ENCODE measurements around the gene DNAJC17.
A peak's percentile ranks its signal among the peaks of the same experiment; 100 is the strongest.

Gene DNAJC17

GRCh38 chr15:40789999-40790398 is 17.3 kb downstream of the DNAJC17 start:
- DNase-seq (ENCODE audit: low read depth in 2 of 2), result no peak

GRCh38 chr15:40789119-40789518 is 18.2 kb downstream of the DNAJC17 start:
- DNase-seq (ENCODE audit: low read depth in 2 of 2), result no peak

GRCh38 chr15:40787991-40788390 is 19.3 kb downstream of the DNAJC17 start:
- no peak for DNase-seq (ENCODE audit: low read depth in 2 of 2)

- DNase-seq (ENCODE audit: low read depth in 2 of 2), result peak; percentile 36 to 60
These were observed 19.9 kb downstream of the DNAJC17 start for GRCh38 chr15:40787344-40787841.

- no peak for DNase-seq (ENCODE audit: low read depth in 2 of 2)
These were observed 21.5 kb downstream of the DNAJC17 start for GRCh38 chr15:40785814-40786213.

GRCh38 chr15:40785164-40785563 is 22.1 kb downstream of the DNAJC17 start:
- no peak for DNase-seq (ENCODE audit: low read depth in 2 of 2)

GRCh38 chr15:40782609-40783227 is 24.6 kb downstream of the DNAJC17 start:
- peak; percentile 50 to 64 for DNase-seq (ENCODE audit: low read depth in 2 of 2)

- no peak for DNase-seq (ENCODE audit: low read depth in 2 of 2)
These were observed 30.6 kb downstream of the DNAJC17 start for GRCh38 chr15:40776537-40777141.

- no peak for DNase-seq (ENCODE audit: low read depth in 2 of 2)
These were observed 31.3 kb downstream of the DNAJC17 start for GRCh38 chr15:40775740-40776536.

GRCh38 chr15:40775007-40775406 is 32.3 kb downstream of the DNAJC17 start:
- DNase-seq (ENCODE audit: low read depth in 2 of 2), result no peak

GRCh38 chr15:40773902-40774301 is 33.4 kb downstream of the DNAJC17 start:
- no peak for DNase-seq (ENCODE audit: low read depth in 2 of 2)

GRCh38 chr15:40773496-40773895 is 33.8 kb downstream of the DNAJC17 start:
- no peak for DNase-seq (ENCODE audit: low read depth in 2 of 2)

- no peak for DNase-seq (ENCODE audit: low read depth in 2 of 2)
These were observed 35.3 kb downstream of the DNAJC17 start for GRCh38 chr15:40772014-40772413.

- no peak for DNase-seq (ENCODE audit: low read depth in 2 of 2)
These were observed 36.0 kb downstream of the DNAJC17 start for GRCh38 chr15:40771242-40771641.

GRCh38 chr15:40770147-40770721 is 37.0 kb downstream of the DNAJC17 start:
- no peak for DNase-seq (ENCODE audit: low read depth in 2 of 2)

- peak; percentile 57 to 76 for DNase-seq (ENCODE audit: low read depth in 2 of 2)
These were observed 37.8 kb downstream of the DNAJC17 start, which contains the start of gene C15orf62 for GRCh38 chr15:40769274-40770146. C15orf62 (plus strand) TSS chr15:40769980; CDS start chr15:40770496, 516 bp downstream.

- no peak for DNase-seq (ENCODE audit: low read depth in 2 of 2)
These were observed 38.6 kb downstream of the DNAJC17 start for GRCh38 chr15:40768521-40769273.

GRCh38 chr15:40767838-40768500 is 39.3 kb downstream of the DNAJC17 start:
- DNase-seq (ENCODE audit: low read depth in 2 of 2), result no peak

- no peak for DNase-seq (ENCODE audit: low read depth in 2 of 2)
These were observed 40.1 kb downstream of the DNAJC17 start for GRCh38 chr15:40766906-40767837.

All from activated CD8-positive, alpha-beta memory T cell treated with anti-CD3 and anti-CD28 coated beads for 4 hours (primary cell).